CD14-positive monocyte (primary cell): ENCODE data around the gene ADAMTS7. TPM values are rescaled to one million over a fixed set of nuclear protein-coding genes. Genes with fewer than 3 reads are reported as not detected.

Source experiments
- DNase-seq, 3 donors: peaks; one replicate each; pipeline ENCODE4 v3.0.0-alpha.2; 2011 to 2022
- H2AFZ ChIP-seq: 2 replicates; pipeline ENCODE4 v1.6.0; 2012; ENCODE audit warnings: mild to moderate bottlenecking, low read depth, low read length, inconsistent platforms; ENCODE audit not compliant: insufficient read depth, poor library complexity, severe bottlenecking
- H3K27ac ChIP-seq, 2 donors: 1 replicate in 1 of 2; 2 replicates in 1 of 2; pipeline ENCODE4 v1.5.1; 2012 to 2013; ENCODE audit warnings: low read length in 2 of 2, control low read depth in 1 of 2, inconsistent platforms in 1 of 2, low read depth in 1 of 2, mild to moderate bottlenecking in 1 of 2
- H3K27me3 ChIP-seq, 2 donors: one replicate each; pipeline versions ENCODE4 v1.6.0 to v1.6.1; 2011 to 2013; ENCODE audit warnings: low read length in 2 of 2; ENCODE audit not compliant: control insufficient read depth in 2 of 2, insufficient read depth in 2 of 2
- H3K36me3 ChIP-seq, 2 donors: replicated peaks in 1 of 2; 1 replicate in 1 of 2; 2 replicates in 1 of 2; pipeline versions ENCODE4 v1.5.1 to v1.6.1; 2012 to 2013; ENCODE audit warnings: low read length in 2 of 2, control low read depth in 1 of 2, inconsistent platforms in 1 of 2, mild to moderate bottlenecking in 1 of 2; ENCODE audit not compliant: insufficient read depth in 2 of 2, control insufficient read depth in 1 of 2
- H3K4me1 ChIP-seq, 2 donors: 1 replicate in 1 of 2; 2 replicates in 1 of 2; pipeline versions ENCODE4 v1.5.1 to v1.6.1; 2012 to 2013; ENCODE audit warnings: low read length in 2 of 2, control low read depth in 1 of 2, inconsistent platforms in 1 of 2, mild to moderate bottlenecking in 1 of 2, moderate library complexity in 1 of 2; ENCODE audit not compliant: insufficient read depth in 2 of 2, control insufficient read depth in 1 of 2
- H3K4me2 ChIP-seq: replicated peaks from 2 replicates; pipeline ENCODE3; 2012; ENCODE audit warnings: low read length, moderate library complexity, mild to moderate bottlenecking; ENCODE audit not compliant: poor library complexity, severe bottlenecking; ENCODE audit errors: extremely low read depth
- H3K4me3 ChIP-seq, 3 experiments: fragments of 200-600 bp in 1 of 3; sonication (generic) in 1 of 3; replicated peaks in 1 of 3; 1 replicate in 2 of 3; 2 replicates in 1 of 3; pipeline ENCODE4 v1.5.1; 2011 to 2013; ENCODE audit warnings: low read length in 3 of 3, mild to moderate bottlenecking in 3 of 3, control low read depth in 2 of 3, low read depth in 2 of 3, inconsistent platforms in 1 of 3, moderate library complexity in 1 of 3
- H3K79me2 ChIP-seq: 2 replicates; pipeline ENCODE4 v1.6.0; 2012; ENCODE audit warnings: mild to moderate bottlenecking, control low read depth, inconsistent platforms, low read length, moderate library complexity; ENCODE audit not compliant: insufficient read depth
- H3K9ac ChIP-seq: 2 replicates; pipeline ENCODE4 v1.6.0; 2017; ENCODE audit warnings: low read length, mild to moderate bottlenecking; ENCODE audit not compliant: insufficient read depth, poor library complexity, severe bottlenecking
- H3K9me3 ChIP-seq, 2 donors: replicated peaks in 1 of 2; 1 replicate in 1 of 2; 2 replicates in 1 of 2; pipeline versions ENCODE4 v1.5.1 to v1.6.1; 2012 to 2013; ENCODE audit warnings: low read length in 2 of 2, control low read depth in 1 of 2; ENCODE audit not compliant: control insufficient read depth in 1 of 2, insufficient read depth in 1 of 2
- H4K20me1 ChIP-seq: 2 replicates; pipeline ENCODE4 v1.6.0; 2012; ENCODE audit warnings: mild to moderate bottlenecking, low read length, control low read depth, moderate library complexity; ENCODE audit not compliant: insufficient read depth
- H3K27ac Mint-ChIP-seq, 7 donors: one replicate each; pipeline ENCODE4 v1.8.0; 2020; ENCODE audit warnings: mild to moderate bottlenecking in 7 of 7, mixed read lengths in 7 of 7, moderate library complexity in 6 of 7, inconsistent platforms in 2 of 7
- H3K27me3 Mint-ChIP-seq, 3 donors: one replicate each; pipeline ENCODE4 v1.8.0; 2021 to 2022; ENCODE audit warnings: low read depth in 3 of 3, mild to moderate bottlenecking in 3 of 3, mixed read lengths in 3 of 3, moderate library complexity in 3 of 3, inconsistent platforms in 1 of 3
- H3K36me3 Mint-ChIP-seq, 2 donors: one replicate each; pipeline ENCODE4 v1.8.0; 2020; ENCODE audit warnings: mixed read lengths in 2 of 2, inconsistent platforms in 1 of 2, mild to moderate bottlenecking in 1 of 2
- H3K4me1 Mint-ChIP-seq: one replicate; pipeline ENCODE4 v1.8.0; 2020; ENCODE audit warnings: mild to moderate bottlenecking, mixed read lengths
- H3K4me3 Mint-ChIP-seq, 2 donors: one replicate each; pipeline ENCODE4 v1.8.0; 2020; ENCODE audit warnings: mild to moderate bottlenecking in 2 of 2, mixed read lengths in 2 of 2, moderate library complexity in 1 of 2
- H3K9me3 Mint-ChIP-seq, 7 donors: one replicate each; pipeline ENCODE4 v1.8.0; 2020 to 2022; ENCODE audit warnings: mixed read lengths in 7 of 7, mild to moderate bottlenecking in 6 of 7, moderate library complexity in 6 of 7, inconsistent platforms in 2 of 7
- CTCF ChIP-seq: fragments of 200-600 bp; IDR thresholded peaks from one replicate; pipeline ENCODE4 v1.8.0; 2022; ENCODE audit warnings: antibody characterized with exemption, mild to moderate bottlenecking
- WGBS: methylation state at CpG from one replicate; pipeline ENCODE4 v1.1.5; 2013; ENCODE audit warnings: missing lambda C conversion rate; ENCODE audit not compliant: insufficient coverage; 5-methylcytosine and 5-hydroxymethylcytosine counted together
- intact Hi-C, 2 donors: fragments of 100-400 bp; cut with micrococcal nuclease; formaldehyde crosslinking; loops; one replicate each; pipeline versions ENCODE4 v1.15.0 to v1.15.1; 2023
- polyA plus RNA-seq, 3 donors: library from polyadenylated mRNA; depleted of rRNA in 1 of 3; unstranded in 2 of 3; stranded (reverse) in 1 of 3; fragments of 300-500 nt in 2 of 3; fragments of >200 nt in 1 of 3; fragmentation: Illumina TruSeq in 2 of 3; gene quantifications; 1 replicate in 2 of 3; 2 replicates in 1 of 3; pipeline ENCODE4 v1.2.3, GENCODE V29; 2012 to 2021

The ADAMTS7 gene
- polyA plus RNA-seq, 3 donors = not detected

GRCh38 chr15:78718837-78719236 is 92.4 kb downstream of the ADAMTS7 start:
- no peak overlapping the region for H2AFZ ChIP-seq
- no peak overlapping the region for H3K4me3 ChIP-seq
- Mint-ChIP-seq H3K27me3 (peaks cover 5 to 25% (median 15%) of the 10 kb centered on the region in 3 donors), H3K4me1 (peaks cover 12% of the 10 kb centered on the region), H3K9me3 (peaks cover 0 to 13% (median 7%) of the 10 kb centered on the region in 7 donors), H3K27ac (no peak overlapping the region), H3K4me3 (peak overlapping the region in 1 of 2 donors; percentile 9), H3K36me3 (no peaks in the 10 kb centered on the region)
- no CpG with 5 or more reads among the region's 2 CpGs for WGBS
- TF ChIP-seq CTCF = no peak
- H3K9me3 ChIP-seq = peaks cover 0 to 5% of the 10 kb centered on the region in 2 donors
- no peaks in the 10 kb centered on the region for H3K79me2 ChIP-seq
- H3K36me3 ChIP-seq = no peaks in the 10 kb centered on the region
- no peak overlapping the region for H3K9ac ChIP-seq
- no peak overlapping the region for H3K4me2 ChIP-seq
- H3K27ac ChIP-seq = no peak overlapping the region
- H3K4me1 ChIP-seq = peaks cover 2 to 10% of the 10 kb centered on the region in 2 donors
- intact Hi-C loops = no loop called here
- DNase-seq = no peak
- H4K20me1 ChIP-seq = no peaks in the 10 kb centered on the region
- peaks cover 2 to 3% of the 10 kb centered on the region in 2 donors for H3K27me3 ChIP-seq

GRCh38 chr15:78717956-78718656 is 93.2 kb downstream of the ADAMTS7 start:
- peaks cover 2 to 10% of the 10 kb centered on the region in 2 donors for H3K4me1 ChIP-seq
- no peaks in the 10 kb centered on the region for H3K36me3 ChIP-seq
- no CpG with 5 or more reads among the region's 2 CpGs for WGBS
- no peak overlapping the region for H2AFZ ChIP-seq
- no peaks in the 10 kb centered on the region for H3K79me2 ChIP-seq
- no peak overlapping the region for H3K27ac Mint-ChIP-seq
- H3K9ac ChIP-seq = no peak overlapping the region
- no peaks in the 10 kb centered on the region for H4K20me1 ChIP-seq
- peaks cover 5 to 28% (median 15%) of the 10 kb centered on the region in 3 donors for H3K27me3 Mint-ChIP-seq
- no peaks in the 10 kb centered on the region for H3K36me3 Mint-ChIP-seq
- no peak overlapping the region for H3K4me2 ChIP-seq
- intact Hi-C loops = no loop called here
- peak overlapping the region in 1 of 2 donors; percentile 46 for H3K4me3 Mint-ChIP-seq
- H3K9me3 Mint-ChIP-seq = peaks cover 0 to 13% (median 7%) of the 10 kb centered on the region in 7 donors
- DNase-seq = no peak
- peaks cover 2 to 3% of the 10 kb centered on the region in 2 donors for H3K27me3 ChIP-seq
- H3K4me3 ChIP-seq = no peak overlapping the region
- H3K9me3 ChIP-seq = peaks cover 0 to 5% of the 10 kb centered on the region in 2 donors
- H3K27ac ChIP-seq = no peak overlapping the region
- TF ChIP-seq CTCF = no peak
- H3K4me1 Mint-ChIP-seq = peaks cover 12% of the 10 kb centered on the region
